Left lobe of liver (tissue), 2 donors: ENCODE results near the gene GRID2. TPM values are rescaled to one million over a fixed set of nuclear protein-coding genes. Genes with fewer than 3 reads are reported as not detected.

Experiments used
- ATAC-seq: fragments of 200-7000 bp; cut with Tn5 transposase; one replicate; pipeline ENCODE4 v1.9.1; 2020; ENCODE audit warnings: mild to moderate bottlenecking, moderate library complexity
- DNase-seq: peaks from one replicate; pipeline ENCODE4 v3.0.0-alpha.2; 2020; ENCODE audit warnings: low spot score
- total RNA-seq: library from RNA; stranded (reverse); gene quantifications from one replicate; pipeline ENCODE4 v1.2.1, GENCODE V29; 2021
- donor health status: DM: no; HTN: no; CAD: no; lungs with moderate emphysema.
- donor health status: DM: no; HTN: yes; CAD: no.

The GRID2 gene
- total RNA-seq, 1 donor from 2014 or later, result not detected

DNA sequence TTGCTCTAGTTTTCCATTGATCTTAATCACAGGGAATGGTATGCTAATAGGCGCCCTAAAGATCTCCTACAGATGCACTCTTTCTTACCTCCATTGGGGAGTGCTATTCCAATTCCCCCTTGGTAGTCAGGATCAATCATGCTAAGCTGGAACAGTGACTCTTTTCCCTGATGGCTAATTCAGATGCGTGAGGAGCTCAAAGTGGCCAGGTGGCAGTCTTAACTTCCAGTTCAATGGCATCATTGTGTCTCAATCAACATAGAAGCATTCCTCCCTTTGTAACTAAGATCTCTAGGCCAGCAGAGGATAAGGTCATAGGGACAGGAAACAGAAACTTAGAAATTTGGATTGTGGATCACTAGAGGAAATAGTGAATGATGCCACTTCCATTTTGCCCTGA is 216.8 kb downstream of the GRID2 start:
- no peak for ATAC-seq
- no peak for DNase-seq

- ATAC-seq, result no peak
- DNase-seq, result no peak
Observed at GRCh38 chr4:92521941-92522340, 218.2 kb downstream of the GRID2 start.

DNA sequence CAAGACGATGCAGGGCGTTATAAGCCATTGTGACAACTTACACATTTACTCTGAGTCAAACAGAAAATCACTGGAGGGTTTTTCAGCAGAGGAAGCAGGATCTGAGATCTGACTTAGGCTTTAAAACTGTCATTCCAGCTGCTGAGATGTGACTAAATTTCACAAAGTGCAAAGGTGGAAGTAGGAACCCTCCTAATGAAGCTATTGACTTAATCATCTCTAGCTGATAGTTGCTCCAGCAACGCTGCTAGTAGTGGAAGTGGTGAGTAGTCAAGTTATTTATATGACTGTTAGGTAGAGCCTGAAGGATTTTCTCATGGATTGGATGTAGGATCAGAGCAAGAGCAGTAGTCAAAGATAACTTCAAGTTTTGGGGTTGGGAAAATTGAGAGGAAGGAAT is 218.6 kb downstream of the GRID2 start:
- ATAC-seq (no peak), DNase-seq (no peak)

- no peak for DNase-seq
- no peak for ATAC-seq
Observed at GRCh38 chr4:92524131-92524530, 220.4 kb downstream of the GRID2 start.

DNA sequence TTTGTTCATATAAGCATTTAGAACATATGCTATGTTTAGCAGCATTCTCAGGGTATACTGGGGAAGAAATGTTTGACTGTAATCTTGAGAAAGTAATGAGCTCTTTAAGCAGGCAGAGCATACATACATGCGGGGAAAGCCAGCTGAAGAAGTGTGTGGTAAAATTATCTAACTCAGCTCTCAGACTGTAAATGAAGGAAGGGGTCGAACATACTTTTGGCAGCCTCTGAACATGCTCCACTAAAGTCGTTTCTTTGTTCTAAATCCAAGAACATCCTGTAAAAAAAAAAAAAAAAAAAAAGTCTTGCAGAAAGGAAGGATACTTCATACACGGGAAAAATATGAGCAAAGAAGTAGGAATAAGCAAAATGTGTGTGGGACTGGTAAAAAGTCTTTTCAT is 224.8 kb downstream of the GRID2 start:
- DNase-seq (no peak), ATAC-seq (no peak)

DNA sequence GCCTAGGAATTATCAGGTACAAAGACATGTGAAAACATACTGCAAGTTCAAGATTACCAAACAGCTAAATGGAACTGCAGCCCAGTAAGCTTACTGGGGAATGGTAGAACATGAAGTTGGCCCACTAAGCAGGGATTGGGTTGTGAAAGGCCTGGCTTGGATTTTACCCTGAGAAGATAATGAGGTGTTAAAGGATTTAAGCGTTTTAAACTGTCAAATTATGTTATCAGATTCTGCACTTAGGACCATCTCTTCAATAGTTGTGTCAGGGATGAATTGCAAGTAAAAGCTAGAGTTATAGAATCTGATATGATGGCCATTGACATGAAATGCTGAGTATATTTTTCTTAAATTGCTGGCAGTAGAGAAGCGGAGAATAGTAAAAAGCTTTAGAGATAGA is 225.7 kb downstream of the GRID2 start:
- no peak for ATAC-seq
- no peak for DNase-seq

DNA sequence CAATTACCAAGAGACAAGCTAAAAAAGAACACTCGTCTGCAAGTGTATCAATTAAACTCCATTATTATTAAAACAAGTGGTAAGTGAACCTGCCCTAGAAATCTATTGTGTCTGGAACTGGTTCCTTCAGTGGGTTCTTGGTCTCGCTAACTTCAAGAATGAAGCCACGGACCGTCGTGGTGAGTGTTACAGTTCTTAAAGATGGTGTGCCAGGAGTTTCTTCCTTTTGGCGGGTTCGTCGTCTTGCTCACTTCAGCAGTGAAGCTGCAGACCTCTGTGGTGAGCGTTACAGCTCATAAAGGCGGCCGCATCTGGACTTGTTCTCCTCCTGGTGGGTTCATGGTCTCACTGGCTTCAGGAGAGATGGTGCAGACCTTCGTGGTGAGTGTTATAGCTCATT is 231.8 kb downstream of the GRID2 start:
- ATAC-seq (no peak), DNase-seq (no peak)

GRCh38 chr4:92551616-92552015 is 247.8 kb downstream of the GRID2 start:
- no peak for DNase-seq
- ATAC-seq, result no peak

DNA sequence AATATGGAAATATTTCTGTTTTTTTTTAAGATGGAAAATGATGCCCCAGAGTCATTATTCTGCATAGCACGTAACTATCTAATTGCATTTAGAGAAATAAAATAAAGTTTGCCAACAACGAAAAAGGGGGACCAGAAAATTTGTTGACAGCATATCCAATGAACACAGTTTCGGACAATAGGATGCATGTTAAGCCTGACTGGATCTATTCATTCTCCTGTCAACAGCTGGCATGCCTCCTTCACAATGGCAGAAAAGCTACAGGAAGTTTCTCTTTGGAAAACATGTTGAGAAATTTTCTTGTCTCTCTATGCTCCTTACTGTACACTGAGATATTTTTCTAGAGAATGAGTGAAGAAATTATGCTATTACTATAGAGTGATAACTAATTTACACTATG is 262.5 kb downstream of the GRID2 start:
- ATAC-seq, result no peak
- DNase-seq, result no peak

GRCh38 chr4:92580816-92581215 is 277.1 kb downstream of the GRID2 start:
- no peak for ATAC-seq

DNA sequence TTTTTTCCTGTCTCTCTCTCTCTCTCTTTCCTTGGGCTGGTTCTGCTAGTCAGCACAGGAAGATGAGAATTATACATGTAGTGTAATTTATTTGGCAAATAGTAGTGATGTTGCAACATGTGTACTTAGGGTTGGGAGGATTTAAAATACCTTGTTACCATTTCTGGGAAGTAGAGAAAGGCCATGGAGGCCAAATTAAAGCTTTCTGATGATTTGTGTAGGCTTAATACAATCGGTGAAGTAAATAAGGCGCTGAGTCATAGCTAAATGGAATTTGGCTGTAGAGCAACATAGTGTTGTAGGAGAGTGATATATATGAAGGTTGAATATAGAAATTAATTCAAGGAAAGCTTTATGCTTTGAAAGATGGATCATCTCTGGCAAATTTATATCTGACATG is 295.3 kb downstream of the GRID2 start:
- ATAC-seq (no peak), DNase-seq (no peak)

More at GRCh38 chr4:92580816-92581215, 277.1 kb downstream of the GRID2 start:
- no peak for DNase-seq

DNA sequence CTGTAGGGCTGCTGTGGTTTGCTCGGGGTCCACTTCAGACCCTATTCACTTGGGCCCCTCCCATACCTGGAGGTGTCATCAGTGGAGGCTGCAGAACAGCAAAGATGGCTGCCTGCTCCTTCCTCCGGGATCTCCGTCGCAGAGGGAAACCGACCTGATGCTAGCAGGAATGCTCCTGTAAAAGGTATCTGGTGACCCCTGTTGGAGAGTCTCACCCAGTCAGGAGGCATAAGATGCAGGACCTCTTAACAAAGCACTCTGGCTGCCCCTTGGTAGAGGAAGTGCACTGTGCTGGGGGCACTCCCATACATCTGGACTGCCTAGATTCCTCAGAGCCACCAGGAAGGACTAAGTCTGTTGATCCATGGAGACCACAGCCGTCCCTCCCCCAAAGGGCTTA is 296.9 kb downstream of the GRID2 start:
- DNase-seq, result no peak
- no peak for ATAC-seq

GRCh38 chr4:92606227-92606626 is 302.5 kb downstream of the GRID2 start:
- DNase-seq (no peak), ATAC-seq (no peak)

DNA sequence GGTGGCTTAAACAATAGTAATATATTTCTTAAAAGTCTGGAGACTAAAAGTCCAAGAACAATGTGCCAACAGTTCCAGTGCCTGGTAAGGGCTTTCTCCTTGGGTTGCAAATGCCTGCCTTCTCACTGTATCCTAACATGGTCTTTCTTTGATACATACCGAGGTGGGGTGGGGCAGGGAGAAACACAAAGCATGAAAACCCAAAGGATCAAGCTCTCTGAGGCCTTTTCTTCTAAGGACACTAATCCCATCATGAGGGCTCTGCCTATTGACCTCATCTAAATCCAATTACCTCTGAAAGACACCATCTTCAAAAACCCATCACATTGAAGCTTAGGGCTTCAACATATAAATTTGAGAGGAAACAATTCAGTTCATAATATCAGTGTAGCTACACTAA is 311.3 kb downstream of the GRID2 start:
- DNase-seq (no peak), ATAC-seq (no peak)

DNA sequence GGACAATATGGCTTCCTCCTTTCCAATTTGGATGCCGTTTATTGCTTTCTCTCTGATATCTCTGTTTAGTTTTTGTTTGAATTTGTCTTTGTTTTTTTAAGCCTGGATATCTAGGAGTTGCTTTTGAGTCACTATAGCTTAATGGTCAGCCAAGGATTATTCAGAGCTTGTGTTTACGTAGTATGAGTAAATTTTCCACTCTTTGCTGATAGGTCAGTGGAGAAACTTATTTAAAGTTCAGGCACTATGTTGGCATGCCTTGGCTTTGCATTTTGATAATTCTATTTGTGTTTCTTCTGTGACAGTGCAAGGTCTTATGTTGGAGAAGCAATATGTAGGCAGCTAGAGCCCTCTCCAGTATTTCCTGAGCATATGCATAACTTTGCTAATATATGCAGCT is 315.2 kb downstream of the GRID2 start:
- DNase-seq (no peak), ATAC-seq (no peak)

DNA sequence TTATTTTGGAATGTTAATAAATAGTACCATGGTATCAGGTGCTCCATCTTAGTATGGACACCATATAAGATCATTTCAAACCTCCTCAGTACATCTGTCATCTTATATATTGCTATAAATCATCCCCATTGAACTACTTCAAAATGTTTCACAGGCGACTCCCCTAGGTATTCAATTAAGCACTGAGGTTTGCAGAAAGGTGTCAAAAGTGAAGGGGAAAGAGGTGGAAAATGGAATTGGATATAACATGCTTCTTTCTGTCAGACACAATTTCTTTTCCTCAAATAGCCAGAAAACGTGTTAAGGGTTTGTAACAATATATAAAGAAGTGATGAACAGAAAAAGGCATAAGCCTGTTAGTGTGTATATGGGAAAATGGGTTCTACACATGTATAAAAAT is 325.5 kb downstream of the GRID2 start:
- DNase-seq (no peak), ATAC-seq (no peak)

DNA sequence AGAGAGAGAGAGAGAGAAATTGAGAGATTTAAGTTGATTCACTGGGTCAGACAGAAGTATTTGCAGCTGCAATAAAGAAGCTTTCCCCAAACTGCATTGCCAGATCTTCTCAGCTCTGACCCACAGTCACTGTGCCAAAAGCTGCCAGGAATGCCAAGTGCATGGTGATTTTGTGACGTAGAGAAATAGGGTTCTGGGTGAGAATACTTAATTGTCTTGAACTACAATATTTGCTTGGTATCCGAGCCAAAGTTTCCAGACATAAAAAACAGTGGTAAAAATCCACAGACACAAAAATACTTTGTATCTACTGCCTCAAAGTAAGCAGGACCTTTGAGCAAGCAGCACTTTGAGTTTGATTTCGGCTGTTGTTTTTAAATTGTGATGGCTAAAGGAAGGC is 331.1 kb downstream of the GRID2 start:
- DNase-seq (no peak), ATAC-seq (no peak)

DNA sequence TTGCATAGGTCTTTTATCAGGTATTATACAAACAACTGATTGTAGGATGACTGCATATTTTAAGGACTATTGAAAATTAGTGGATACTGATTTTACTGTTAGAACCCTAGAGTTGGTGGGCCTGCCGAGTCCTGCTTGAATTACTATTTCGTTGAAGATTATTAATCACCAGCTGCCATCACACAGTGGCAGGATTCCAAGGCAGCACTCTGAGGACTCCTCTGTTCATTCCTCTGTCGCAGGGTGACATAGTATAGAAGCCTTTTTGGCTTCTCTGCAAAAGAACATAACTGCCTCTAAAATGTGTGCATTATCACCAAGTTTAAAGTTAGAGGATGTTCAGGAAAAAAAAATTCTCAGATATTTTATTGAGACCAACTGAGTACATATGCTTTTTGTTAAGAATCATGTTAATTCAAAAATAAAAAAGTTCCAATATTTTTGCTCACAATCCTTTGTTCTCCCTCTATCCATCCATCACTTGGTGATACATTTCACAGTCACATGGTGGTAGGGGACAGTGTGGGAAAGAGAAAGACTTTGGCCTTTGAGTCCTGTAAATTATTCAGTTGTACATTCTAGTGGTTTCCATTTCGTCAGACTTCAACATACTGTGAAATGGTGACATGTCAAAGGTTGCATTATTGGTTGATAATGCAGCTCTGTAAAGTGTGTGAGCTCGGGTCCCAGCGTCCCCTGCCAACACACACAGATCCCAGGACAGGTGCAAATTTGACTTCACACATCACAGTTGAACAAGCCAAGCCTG is 332.5 kb downstream of the GRID2 start:
- ATAC-seq (no peak), DNase-seq (no peak)

- DNase-seq (no peak), ATAC-seq (no peak)
Observed at GRCh38 chr4:92641409-92641808, 337.6 kb downstream of the GRID2 start.

- ATAC-seq, result no peak
- DNase-seq, result no peak
Observed at GRCh38 chr4:92646826-92647225, 343.1 kb downstream of the GRID2 start.

DNA sequence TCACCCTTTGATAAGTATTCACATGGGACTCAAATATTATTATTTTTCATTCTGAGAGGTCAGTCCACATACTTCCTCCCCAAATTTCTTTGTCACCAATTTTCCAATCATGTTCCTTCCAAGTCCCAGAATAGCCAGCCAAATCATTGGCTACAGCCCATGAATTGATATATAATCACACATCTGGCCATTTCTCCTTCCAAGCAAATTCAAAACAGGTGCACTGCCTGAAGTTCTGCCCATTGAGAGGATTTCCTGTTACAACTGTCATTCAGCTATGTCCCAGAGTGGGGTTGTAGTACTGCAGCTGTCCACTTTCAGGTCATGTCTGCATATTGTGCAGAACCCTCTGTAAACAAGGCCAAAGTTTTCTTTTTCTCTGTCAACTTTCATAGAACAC is 347.8 kb downstream of the GRID2 start:
- ATAC-seq (no peak), DNase-seq (no peak)

- ATAC-seq, result no peak
- no peak for DNase-seq
Observed at GRCh38 chr4:92654084-92654483, 350.3 kb downstream of the GRID2 start.

DNA sequence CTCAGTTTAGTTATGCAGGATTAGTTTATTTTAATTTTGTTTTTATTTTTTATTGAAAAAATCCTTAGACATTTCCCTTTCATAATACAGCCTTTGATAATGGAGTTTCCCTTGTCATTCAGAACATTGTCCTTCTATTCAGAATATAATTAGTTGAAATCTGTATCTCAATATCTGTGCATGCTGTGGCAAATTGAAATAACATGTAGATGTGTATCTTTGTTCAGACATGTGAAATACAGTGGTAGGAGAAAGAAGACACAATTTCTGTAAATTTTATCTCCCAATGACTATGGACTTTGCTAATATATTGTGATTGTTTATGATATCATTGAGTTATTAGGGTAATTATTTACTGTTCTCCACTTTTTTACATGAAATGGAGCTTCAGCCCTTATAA is 353.9 kb downstream of the GRID2 start:
- ATAC-seq (no peak), DNase-seq (no peak)
